Calu3 (cell line): ENCODE results near the gene LARGE1. TPM values are rescaled to one million over a fixed set of nuclear protein-coding genes. Genes with fewer than 3 reads are reported as not detected.

ENCODE experiments used
- BruUV-seq: library from RNA; stranded (reverse); fragments of 400-500 nt; replicated peaks from 2 replicates; lab custom pipeline; 2021; lab: Mats Ljungman, UMichigan
- CTCF ChIA-PET: fragments of 300-600 bp; sonication (Branson Sonifier 250); formaldehyde crosslinking; loops from one replicate; lab custom pipeline; 2022; ENCODE audit warnings: antibody characterized with exemption; lab: Charles Lee
- DNase-seq: peaks from one replicate; pipeline ENCODE4 v3.0.0; 2022
- H3K27ac Mint-ChIP-seq: one replicate; pipeline ENCODE4 v1.8.0; 2022; ENCODE audit warnings: mixed read lengths; ENCODE audit not compliant: unreplicated experiment
- H3K27me3 Mint-ChIP-seq: one replicate; pipeline ENCODE4 v1.8.0; 2022; ENCODE audit warnings: mixed read lengths; ENCODE audit not compliant: unreplicated experiment
- H3K36me3 Mint-ChIP-seq: one replicate; pipeline ENCODE4 v1.8.0; 2022; ENCODE audit warnings: mild to moderate bottlenecking, moderate library complexity, mixed read lengths; ENCODE audit not compliant: insufficient read depth, unreplicated experiment
- H3K4me1 Mint-ChIP-seq: one replicate; pipeline ENCODE4 v1.8.0; 2022; ENCODE audit warnings: mild to moderate bottlenecking, low read depth, mixed read lengths; ENCODE audit not compliant: unreplicated experiment
- H3K4me3 Mint-ChIP-seq: one replicate; pipeline ENCODE4 v1.8.0; 2022; ENCODE audit warnings: mild to moderate bottlenecking, low read depth, moderate library complexity, mixed read lengths; ENCODE audit not compliant: unreplicated experiment
- H3K9me3 Mint-ChIP-seq: one replicate; pipeline ENCODE4 v1.8.0; 2022; ENCODE audit warnings: low read depth, mixed read lengths; ENCODE audit not compliant: unreplicated experiment
- CTCF ChIP-seq: fragments of 200-600 bp; IDR thresholded peaks from one replicate; pipeline ENCODE4 v1.8.0; 2022; ENCODE audit warnings: antibody characterized with exemption; ENCODE audit not compliant: unreplicated experiment
- intact Hi-C: fragments of 100-400 bp; cut with micrococcal nuclease; formaldehyde crosslinking; loops from one replicate; pipeline ENCODE4 v1.10.0; 2022; ENCODE audit not compliant: unreplicated experiment
- total RNA-seq: library from RNA; stranded (reverse); gene quantifications from 2 replicates; pipeline ENCODE4 v1.2.3, GENCODE V29; 2022

Gene LARGE1
- total RNA-seq, 1 experiment from 2014 or later = 11.6 TPM

DNA sequence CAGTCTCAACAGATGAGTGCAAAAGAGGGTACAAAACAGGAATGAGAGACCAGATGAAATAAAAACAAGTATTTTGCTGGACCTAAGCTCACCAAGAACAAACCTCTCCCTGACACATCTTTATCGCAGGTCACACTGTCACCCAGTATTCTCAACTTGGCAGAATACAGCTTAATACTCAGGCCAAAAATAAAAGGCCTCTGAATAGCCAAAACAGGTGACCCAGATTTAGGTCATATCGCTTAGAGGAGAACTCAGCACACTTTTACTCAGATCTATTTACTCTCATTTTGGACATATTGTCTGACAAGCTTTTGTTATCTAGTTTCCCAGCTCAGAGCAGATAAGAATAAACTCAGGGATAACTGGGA lies 645.2 kb downstream of the LARGE1 start:
- H3K4me1 Mint-ChIP-seq = no peaks in the 10 kb centered on the region
- no peaks in the 10 kb centered on the region for H3K27me3 Mint-ChIP-seq
- H3K4me3 Mint-ChIP-seq = no peak overlapping the region
- BruUV-seq = no TSS peak
- intact Hi-C loops = no loop called here
- no peaks in the 10 kb centered on the region for H3K36me3 Mint-ChIP-seq
- no peak overlapping the region for H3K27ac Mint-ChIP-seq
- no peak for TF ChIP-seq CTCF
- no peak for DNase-seq
- CTCF ChIA-PET = no interaction called here
- no peaks in the 10 kb centered on the region for H3K9me3 Mint-ChIP-seq

- no peaks in the 10 kb centered on the region for H3K4me1 Mint-ChIP-seq
- H3K27ac Mint-ChIP-seq = no peak overlapping the region
- H3K9me3 Mint-ChIP-seq = no peaks in the 10 kb centered on the region
- peak; percentile 67 for TF ChIP-seq CTCF
- CTCF ChIA-PET = no interaction called here
- no TSS peak for BruUV-seq
- intact Hi-C loops = no loop called here
- peak; percentile 34 for DNase-seq
- no peak overlapping the region for H3K4me3 Mint-ChIP-seq
- no peaks in the 10 kb centered on the region for H3K36me3 Mint-ChIP-seq
- H3K27me3 Mint-ChIP-seq = no peaks in the 10 kb centered on the region
Observed at GRCh38 chr22:33274214-33275072, 645.8 kb downstream of the LARGE1 start.

DNA sequence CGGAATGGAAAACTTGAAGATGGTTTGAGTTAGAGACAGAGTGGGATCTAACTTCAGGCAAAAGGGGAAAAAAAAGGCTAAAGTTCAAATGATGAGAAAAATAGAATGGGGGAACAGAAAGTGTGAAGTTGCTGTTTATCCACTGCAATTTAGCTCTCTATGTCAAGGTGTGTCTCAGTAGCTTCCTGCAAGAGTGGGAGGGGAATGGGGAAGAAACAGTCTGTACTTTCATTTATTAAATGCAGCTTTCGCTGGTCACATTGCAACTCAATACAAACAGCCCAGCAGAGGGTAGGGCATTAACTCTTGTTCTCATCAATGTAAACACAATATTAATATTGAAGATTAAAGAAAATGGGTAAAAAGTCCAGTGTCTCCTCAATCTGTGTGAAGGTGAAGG lies 647.4 kb downstream of the LARGE1 start:
- intact Hi-C loops = no loop called here

GRCh38 chr22:33272180-33272579 lies 648.1 kb downstream of the LARGE1 start:
- Mint-ChIP-seq H3K27ac (no peak overlapping the region), H3K27me3 (no peaks in the 10 kb centered on the region), H3K4me3 (no peak overlapping the region), H3K36me3 (no peaks in the 10 kb centered on the region), H3K4me1 (no peaks in the 10 kb centered on the region), H3K9me3 (no peaks in the 10 kb centered on the region)
- no peak for TF ChIP-seq CTCF
- intact Hi-C loops = no loop called here
- BruUV-seq = no TSS peak
- no peak for DNase-seq
- CTCF ChIA-PET = interaction anchor here (0.5 kb wide), 1 partner anchor 1730 kb away, joined by 3 read pairs; no protein-coding TSS in a partner anchor

More for the DNA sequence above, 647.4 kb downstream of the LARGE1 start:
- no TSS peak for BruUV-seq
- Mint-ChIP-seq H3K36me3 (no peaks in the 10 kb centered on the region), H3K9me3 (no peaks in the 10 kb centered on the region), H3K27ac (no peak overlapping the region), H3K4me1 (no peaks in the 10 kb centered on the region), H3K27me3 (no peaks in the 10 kb centered on the region), H3K4me3 (no peak overlapping the region)
- no peak for DNase-seq
- CTCF ChIA-PET = no interaction called here
- no peak for TF ChIP-seq CTCF
